NCI-H2196 treated with DMSO at 0.1 percent for 48 hours (cell line): ENCODE data around the gene ARGLU1.
"Not testable (repeated sequence)": the region's sequence is repeated elsewhere in the genome, so short reads cannot be mapped to it uniquely, and the experiment has no call there.

Source experiments
- DNase-seq: peaks from one replicate; lab custom pipeline; 2025; ENCODE audit not compliant: unreplicated experiment; lab: John Stamatoyannopoulos, UW

Gene ARGLU1

GRCh38 chr13:106567474-106568298, at the start of gene ARGLU1:
TSS of gene ARGLU1 (minus strand) at chr13:106568137. CDS start at chr13:106567919, 218 bp downstream.
- peak; percentile 18 for DNase-seq

DNA sequence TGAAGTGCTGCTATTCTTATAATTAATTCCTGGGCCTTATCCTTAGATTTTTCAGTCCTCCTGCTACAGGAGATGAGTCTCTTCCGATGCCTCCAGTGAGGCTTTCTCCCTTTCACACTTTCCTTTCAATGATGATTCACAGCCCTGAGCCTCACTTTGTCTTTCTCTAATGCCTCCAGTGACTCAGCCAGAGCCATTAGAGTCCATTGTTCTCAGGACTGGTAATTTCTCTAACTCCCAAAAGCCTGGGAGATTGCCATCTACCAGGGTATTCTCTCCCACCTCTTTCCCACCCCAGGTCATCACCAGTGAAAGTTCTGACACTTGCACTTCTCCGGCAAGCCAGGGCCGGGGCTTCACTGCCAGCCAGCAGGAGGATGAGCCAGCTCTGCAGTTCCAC, 49.6 kb upstream of the ARGLU1 start:
- no peak for DNase-seq

- DNase-seq = no peak
These were observed 48.8 kb upstream of the ARGLU1 start for GRCh38 chr13:106616729-106617128.

GRCh38 chr13:106614874-106615273, 46.9 kb upstream of the ARGLU1 start:
- no peak for DNase-seq

GRCh38 chr13:106612688-106613087, 44.8 kb upstream of the ARGLU1 start:
- no peak for DNase-seq

DNA sequence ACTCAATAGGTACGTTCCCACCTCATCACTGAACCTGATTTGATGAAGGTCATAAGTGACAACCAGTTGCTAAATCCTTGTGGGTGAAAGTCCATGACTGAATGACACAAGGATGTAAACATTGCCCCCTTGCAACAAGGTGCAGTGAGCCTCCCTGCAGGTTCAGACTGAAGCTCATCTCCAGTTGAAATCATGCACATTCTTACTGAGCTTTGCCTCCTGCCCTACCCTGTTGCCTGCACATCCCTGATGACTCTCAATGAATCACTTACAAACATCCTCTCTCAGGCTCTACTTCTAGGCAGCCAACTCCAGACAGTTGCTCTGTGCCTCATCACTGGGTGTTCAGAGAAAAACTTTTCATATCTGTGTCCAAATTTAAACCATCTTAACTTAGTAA, 42.5 kb upstream of the ARGLU1 start:
- DNase-seq = no peak

DNA sequence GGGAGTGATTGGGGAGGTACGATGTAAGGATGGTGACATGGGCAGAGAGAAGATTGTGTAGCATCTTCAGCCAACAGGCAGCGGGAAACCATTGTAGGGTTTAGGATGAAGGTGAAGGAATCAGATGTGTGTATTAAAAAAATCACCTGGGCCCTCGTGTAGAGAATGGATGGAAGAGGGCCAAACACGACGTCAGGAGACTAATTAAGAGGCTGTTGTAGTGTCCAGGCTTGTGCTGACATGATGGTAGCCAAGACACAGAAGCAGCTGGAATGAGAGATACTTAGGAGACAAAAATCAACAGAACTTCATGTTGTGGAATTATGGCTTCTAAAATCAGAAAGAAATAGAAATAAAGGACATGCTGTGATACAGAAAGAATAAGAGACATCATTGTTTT, 41.2 kb upstream of the ARGLU1 start:
- DNase-seq = no peak

- DNase-seq = no peak
These were observed 35.6 kb upstream of the ARGLU1 start for GRCh38 chr13:106603546-106603945.

- no peak for DNase-seq
These were observed 34.2 kb upstream of the ARGLU1 start for GRCh38 chr13:106602178-106602577.

GRCh38 chr13:106601489-106601888, 33.6 kb upstream of the ARGLU1 start:
- no peak for DNase-seq

DNA sequence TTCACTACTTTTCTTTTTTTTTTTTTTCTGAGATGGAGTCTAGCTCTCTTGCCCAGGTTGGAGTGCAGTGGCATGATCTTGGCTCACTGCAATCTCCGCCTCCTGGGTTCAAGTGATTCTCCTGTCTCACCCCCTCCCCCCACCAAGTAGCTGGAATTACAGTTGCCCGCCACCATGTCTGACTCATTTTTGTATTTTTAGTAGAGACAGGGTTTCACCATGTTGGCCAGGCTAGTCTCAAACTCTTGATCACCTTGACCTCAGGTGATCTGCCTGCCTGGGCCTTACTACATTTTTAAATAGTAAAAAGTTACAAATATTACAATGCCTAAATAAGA, 32.8 kb upstream of the ARGLU1 start:
- DNase-seq = not testable (repeated sequence)

DNA sequence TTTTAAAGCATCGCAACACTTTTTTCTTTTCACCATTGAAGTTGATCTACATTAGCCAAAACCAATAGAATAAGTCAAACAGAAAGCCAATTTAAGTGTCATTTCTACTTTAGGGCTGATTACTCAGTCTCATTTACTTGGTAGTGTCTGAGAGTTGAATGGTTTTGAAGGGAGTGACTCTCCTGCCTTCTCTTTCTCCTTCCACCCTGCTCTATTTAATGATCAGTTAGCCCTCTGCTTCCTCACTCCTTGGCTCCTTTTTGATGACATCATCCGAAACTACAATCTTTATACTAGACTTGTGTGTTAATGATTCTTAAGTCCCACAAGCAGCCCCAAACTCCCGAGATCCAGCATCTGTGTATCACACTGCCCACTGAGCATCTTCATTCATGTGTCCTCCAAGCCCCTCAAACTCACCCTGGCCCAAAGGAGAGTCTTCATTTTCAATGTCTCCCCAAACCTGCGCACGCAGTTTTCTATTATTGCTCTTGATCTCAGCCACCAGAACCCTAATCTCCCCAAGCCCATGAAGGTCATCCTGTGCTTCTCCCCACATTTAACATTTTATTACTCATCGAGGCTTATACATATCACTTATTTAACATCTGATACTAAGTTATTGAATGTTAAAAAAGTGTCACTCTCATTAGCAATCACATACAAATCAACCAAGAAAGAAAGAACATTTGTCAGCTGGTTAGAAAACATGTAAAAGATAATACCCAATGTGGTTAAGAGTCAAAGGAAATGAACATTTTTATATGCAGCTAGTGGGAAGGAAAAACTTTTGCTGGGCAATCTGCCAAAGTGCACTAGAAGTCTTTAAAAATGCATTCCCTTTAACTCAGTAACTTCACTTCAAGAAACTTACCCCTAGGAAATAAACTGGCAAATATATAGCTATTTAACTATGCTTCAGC, 32.2 kb upstream of the ARGLU1 start:
- DNase-seq = no peak

DNA sequence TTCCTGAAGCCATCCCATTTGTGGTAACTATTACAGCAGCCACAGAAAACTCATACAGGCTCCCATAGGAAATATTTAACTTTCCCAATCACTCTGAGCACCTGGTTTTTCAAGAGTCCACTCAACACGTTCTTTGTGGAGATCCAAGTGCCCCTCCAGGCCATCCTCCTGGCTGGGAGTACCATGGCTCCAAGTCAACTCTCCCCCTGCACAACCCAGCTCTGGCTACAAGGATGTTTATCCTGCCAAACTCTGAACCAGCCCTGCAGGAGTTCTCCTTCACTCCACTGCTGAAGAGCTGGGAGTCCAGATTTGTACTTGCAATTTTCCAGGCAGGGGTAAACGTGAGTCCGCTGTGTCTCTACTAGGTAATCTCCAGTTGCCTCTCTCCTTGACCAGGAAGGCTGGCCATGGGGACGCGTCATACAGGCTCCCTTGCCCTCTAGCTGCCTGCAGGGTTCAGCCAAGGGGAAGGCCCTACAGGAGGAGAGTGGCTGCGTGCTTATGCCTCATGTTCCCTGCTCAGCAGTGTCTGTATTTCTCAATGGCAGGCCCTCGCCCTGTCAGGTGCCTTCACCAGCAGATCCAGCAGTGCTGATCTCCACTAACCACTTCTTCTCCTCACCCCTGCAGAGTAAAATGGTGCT, 29.9 kb upstream of the ARGLU1 start:
- DNase-seq = no peak

GRCh38 chr13:106597186-106597585, 29.2 kb upstream of the ARGLU1 start:
- no peak for DNase-seq

DNA sequence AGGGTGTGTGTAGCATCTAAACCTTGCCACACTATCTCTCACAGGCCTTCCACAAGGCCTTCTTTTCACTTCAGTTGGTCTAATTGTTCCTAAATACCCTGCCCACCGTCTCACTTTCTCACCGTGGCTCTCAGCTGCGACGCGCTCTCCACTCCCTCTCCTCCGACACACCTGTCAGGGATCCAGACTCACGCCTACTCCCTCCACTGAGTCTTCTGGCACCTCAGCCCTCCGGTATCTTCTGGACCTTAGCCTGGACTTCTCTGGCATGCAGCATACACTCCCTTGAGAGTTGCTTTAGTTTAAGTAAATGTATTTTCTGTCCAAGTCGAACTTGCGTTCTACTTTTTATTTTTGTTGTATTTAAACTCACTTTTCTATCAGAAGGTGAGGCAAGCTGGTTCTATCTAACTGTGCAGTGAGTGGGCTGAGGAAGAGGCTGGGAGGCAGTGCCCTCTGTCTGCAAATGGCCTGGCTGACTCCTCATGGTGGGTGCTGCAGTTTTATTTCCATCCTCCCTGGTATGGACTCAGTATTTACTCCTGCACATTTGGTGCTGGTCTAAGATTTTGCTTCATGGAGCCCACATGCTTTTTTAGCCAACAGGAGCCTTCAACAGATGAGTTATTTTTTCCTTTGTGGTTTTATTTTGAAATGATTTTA, 28.5 kb upstream of the ARGLU1 start:
- no peak for DNase-seq

DNA sequence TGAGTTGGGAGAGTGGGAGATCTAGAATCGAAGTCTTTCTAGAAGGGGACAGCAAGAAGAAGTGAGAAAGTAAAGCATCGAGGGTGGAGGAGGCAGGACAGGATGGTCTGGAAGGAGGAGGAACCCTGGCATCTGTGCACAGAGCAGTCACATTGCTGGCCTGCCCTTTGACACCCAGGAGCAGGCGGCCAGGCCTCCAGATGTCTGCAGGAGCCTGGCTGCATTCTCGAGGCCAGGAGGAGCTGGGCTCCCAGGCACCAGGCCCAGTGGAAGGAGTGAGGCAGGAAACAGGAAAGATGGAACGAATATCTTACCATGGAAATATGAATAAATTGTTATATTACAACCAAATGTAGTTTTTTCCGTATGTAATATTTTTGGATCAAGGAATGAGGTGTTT, 27.7 kb upstream of the ARGLU1 start:
- DNase-seq = no peak

DNA sequence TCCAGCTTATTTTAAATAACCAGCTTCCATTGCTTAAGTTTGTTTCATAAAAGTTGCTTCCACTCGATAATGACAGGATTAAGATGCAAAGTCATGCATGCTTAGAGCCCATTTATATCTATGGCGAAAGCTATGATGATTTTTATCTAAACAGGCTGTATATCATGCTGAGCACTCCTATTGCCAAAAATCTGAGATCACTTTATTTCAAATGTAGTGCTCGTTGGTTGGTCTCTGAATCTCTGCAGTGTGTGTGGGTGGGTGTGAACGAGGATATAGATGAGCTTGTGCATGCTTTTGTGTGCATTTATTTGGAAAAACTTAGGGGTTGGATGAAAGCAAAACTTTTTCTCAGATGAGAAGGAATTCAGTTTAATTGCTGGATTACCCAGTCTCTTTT, 27.0 kb upstream of the ARGLU1 start:
- no peak for DNase-seq

DNA sequence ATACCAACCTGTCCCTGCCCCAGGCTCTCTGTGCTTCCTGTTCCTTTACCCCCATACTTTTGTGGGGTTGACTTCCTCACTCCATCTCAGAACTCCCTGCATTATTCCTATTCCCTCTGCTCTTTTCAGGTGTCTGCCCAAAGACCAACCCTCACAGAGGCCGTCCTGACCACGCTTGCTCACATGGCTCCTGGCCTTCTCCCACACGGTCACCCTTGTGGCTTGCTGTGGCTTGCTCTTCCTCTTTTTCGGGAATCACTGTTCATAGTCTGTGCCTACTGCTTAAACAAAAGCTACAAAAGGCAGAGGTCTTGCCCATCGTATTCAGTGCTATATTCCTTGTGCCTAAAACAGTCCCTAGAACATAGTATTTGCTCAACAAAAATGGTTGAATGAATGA, 25.2 kb upstream of the ARGLU1 start:
- DNase-seq = no peak

DNA sequence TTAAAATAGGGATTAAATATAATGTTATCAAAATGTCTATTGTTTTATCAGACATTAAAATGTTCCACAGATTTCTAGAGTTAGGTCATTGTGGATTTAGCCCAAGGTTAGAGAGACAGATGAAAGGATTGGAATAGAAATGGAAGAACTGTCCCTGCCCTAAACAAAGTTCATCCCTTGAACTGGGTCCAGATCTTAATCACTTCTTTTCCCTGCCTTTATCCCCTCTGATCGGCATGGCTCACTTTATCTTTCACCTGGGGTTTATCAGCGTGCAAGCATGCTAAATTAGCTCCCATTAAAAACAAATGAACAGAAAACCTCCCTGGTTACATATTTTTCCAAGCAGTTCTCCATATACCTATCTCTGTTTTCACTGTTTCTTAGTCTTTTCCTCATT, 23.4 kb upstream of the ARGLU1 start:
- no peak for DNase-seq

GRCh38 chr13:106589716-106590115, 21.8 kb upstream of the ARGLU1 start:
- no peak for DNase-seq

GRCh38 chr13:106588367-106588766, 20.4 kb upstream of the ARGLU1 start:
- DNase-seq = no peak
